HG03558 (cell line): ENCODE data around the gene GTF3C5.

Source experiments
- ATAC-seq: cut with Tn5 transposase; IDR thresholded peaks from one replicate; pipeline ENCODE4 v1.9.1; 2021; ENCODE audit warnings: moderate number of reproducible peaks; ENCODE audit not compliant: unreplicated experiment; ENCODE audit errors: extremely low read depth

GTF3C5 gene

GRCh38 chr9:133103183-133103986 lies 72.6 kb downstream of the GTF3C5 start:
- no peak for ATAC-seq

DNA sequence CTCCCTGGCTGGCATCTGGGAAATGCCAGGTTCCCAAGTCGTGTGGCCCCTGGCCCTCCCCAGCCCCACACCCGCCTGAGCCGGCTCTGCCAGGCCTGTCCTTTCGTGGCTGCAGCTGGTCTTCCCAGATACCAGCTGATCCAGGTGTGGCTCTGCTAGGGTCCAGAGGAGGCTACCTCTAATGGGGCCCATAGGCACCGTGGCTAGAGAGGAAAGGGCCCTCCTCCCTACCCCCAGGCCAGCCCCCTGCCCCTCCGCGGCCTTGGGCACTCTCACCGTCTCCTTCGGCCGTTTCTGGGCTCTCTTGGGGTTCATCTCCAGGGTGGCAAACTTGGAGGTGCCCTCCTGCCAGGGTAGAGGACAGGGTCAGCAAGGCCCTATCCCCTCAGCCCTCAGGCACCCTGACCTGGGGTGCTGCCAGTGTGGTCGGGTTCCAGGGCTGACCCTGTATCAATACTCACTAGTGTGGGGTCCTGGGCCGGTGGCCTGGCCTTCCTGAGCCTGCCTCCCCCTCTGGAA lies 73.2 kb downstream of the GTF3C5 start:
- no peak for ATAC-seq

DNA sequence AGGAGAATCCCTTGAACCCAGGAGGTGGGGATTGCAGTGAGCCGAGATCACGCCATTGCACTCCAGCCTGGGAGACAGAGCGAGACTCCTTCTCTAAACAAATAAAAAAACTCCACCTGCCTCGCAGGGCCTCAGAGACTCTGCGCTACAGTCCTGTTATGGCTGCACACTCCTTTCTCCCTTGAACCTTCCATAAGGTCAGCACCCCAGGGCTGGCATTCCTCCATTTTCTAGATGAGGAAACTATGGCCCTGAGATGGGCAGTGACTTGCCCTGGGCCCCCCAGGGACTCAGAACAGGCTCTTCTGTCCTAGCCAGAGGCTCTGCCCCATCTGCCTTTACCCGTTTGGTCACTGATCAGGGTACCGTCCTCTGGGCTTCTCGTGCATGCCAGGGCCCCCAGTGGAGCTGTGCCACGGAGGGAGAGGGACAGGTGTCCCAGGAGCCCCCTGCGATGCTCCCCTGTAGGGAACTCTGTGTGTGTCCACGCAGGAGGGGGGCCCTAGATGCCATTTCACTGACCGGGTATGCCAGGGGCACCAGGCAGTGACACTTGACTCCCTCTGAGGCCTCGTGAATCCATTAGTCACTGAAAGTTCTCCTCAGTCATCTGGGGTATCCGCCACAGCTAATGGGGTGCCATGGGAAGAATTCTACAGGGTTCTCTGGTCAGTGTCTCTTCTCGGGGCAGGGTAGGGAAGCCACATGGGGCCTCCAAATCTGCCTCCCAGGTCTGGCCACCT lies 74.1 kb downstream of the GTF3C5 start:
- no peak for ATAC-seq

DNA sequence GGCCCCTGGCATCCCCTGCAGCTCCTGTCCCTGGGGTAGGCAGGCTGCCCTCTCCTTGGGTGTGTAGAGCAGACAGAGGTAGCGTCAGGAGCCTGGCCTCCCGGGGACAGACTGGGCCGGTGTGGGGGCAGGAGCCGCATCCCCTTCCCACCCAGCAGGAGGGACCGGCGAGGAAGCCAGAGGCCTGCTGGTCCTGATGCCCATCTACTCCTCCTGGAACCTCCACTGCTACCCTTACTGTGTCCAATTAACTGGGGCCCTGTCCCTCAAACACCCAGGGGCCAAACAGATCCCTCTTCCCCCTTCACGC lies 74.6 kb downstream of the GTF3C5 start:
- no peak for ATAC-seq

DNA sequence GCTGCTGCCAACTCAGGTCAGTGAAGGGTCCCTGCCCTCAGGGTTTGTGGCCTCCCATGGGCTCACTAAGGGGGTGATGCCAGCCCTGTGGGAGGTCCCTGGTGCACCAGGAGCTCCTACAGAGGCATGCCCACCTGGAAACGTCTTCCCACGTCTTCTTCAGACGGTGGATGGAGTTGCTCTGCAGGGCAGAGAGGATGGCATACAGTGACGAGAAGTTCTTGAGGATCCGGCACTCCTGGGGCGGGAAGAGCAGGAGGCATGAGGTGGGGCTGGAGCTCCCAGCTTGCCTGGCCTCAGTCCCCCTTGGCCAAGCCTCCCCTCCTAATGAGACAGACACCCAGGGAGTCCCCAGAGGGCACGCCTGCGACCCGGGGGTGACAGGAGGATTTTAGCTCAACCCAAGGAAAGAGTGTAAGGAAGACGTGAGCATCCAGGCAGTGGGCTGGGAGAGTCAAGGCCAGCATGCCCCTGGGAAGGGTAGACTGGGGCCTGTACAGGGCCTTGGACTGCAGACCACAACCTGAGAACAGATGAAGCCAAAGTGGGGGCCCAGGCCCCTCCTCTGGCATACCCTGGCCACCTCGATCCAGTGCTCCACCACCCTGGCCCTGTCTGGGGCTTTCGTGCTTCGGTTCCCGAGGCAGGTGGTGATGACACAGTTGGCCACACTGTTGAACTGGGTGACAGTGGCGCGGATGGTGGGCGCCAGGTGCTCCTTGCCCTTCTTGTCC lies 75.9 kb downstream of the GTF3C5 start:
- ATAC-seq = no peak

GRCh38 chr9:133107245-133107722 lies 76.5 kb downstream of the GTF3C5 start:
- ATAC-seq = no peak
